Urothelium cell line (cell line): Measurements from ENCODE around the gene CDC42EP5.

Source experiments
- DNase-seq: peaks from one replicate; pipeline ENCODE4 v3.0.0; 2011; ENCODE audit warnings: low spot score, mixed read lengths
- FAIRE-seq: peaks from 2 replicates; lab custom pipeline; 2011; peaks lifted over from hg19 to GRCh38; lab: Jason Lieb, UNC

Gene CDC42EP5

GRCh38 chr19:54415208-54415900, 57.7 kb downstream of the CDC42EP5 start, which contains the start of gene TTYH1:
TTYH1 (plus strand) TSS chr19:54415464; CDS start chr19:54415553, 89 bp downstream.
- DNase-seq (peak; percentile 84), FAIRE-seq (no peak)
